Mononuclear cell (primary cell): ENCODE results near the gene IPO4. TPM values are rescaled to one million over a fixed set of nuclear protein-coding genes. Genes with fewer than 3 reads are reported as not detected.

ENCODE experiments used
- H3K27me3 ChIP-seq: 2 replicates; pipeline ENCODE4 v1.6.0; 2011; ENCODE audit warnings: low read length, control low read depth; ENCODE audit not compliant: insufficient read depth
- H3K4me1 ChIP-seq: 2 replicates; pipeline ENCODE4 v1.5.1; 2011; ENCODE audit warnings: mild to moderate bottlenecking, low read length, control low read depth; ENCODE audit not compliant: insufficient read depth
- H3K4me3 ChIP-seq: 2 replicates; pipeline ENCODE4 v1.5.1; 2011; ENCODE audit warnings: mild to moderate bottlenecking, low read length, moderate library complexity
- H3K9me3 ChIP-seq: 2 replicates; pipeline ENCODE4 v1.5.1; 2011; ENCODE audit warnings: low read depth, mild to moderate bottlenecking, control low read depth, low read length
- total RNA-seq: library from RNA; depleted of rRNA; stranded (reverse); fragments of >200 nt; gene quantifications from one replicate; pipeline ENCODE4 v1.2.3, GENCODE V29; 2012

The IPO4 gene, protein sequence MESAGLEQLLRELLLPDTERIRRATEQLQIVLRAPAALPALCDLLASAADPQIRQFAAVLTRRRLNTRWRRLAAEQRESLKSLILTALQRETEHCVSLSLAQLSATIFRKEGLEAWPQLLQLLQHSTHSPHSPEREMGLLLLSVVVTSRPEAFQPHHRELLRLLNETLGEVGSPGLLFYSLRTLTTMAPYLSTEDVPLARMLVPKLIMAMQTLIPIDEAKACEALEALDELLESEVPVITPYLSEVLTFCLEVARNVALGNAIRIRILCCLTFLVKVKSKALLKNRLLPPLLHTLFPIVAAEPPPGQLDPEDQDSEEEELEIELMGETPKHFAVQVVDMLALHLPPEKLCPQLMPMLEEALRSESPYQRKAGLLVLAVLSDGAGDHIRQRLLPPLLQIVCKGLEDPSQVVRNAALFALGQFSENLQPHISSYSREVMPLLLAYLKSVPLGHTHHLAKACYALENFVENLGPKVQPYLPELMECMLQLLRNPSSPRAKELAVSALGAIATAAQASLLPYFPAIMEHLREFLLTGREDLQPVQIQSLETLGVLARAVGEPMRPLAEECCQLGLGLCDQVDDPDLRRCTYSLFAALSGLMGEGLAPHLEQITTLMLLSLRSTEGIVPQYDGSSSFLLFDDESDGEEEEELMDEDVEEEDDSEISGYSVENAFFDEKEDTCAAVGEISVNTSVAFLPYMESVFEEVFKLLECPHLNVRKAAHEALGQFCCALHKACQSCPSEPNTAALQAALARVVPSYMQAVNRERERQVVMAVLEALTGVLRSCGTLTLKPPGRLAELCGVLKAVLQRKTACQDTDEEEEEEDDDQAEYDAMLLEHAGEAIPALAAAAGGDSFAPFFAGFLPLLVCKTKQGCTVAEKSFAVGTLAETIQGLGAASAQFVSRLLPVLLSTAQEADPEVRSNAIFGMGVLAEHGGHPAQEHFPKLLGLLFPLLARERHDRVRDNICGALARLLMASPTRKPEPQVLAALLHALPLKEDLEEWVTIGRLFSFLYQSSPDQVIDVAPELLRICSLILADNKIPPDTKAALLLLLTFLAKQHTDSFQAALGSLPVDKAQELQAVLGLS
- total RNA-seq: 13.3 TPM

DNA sequence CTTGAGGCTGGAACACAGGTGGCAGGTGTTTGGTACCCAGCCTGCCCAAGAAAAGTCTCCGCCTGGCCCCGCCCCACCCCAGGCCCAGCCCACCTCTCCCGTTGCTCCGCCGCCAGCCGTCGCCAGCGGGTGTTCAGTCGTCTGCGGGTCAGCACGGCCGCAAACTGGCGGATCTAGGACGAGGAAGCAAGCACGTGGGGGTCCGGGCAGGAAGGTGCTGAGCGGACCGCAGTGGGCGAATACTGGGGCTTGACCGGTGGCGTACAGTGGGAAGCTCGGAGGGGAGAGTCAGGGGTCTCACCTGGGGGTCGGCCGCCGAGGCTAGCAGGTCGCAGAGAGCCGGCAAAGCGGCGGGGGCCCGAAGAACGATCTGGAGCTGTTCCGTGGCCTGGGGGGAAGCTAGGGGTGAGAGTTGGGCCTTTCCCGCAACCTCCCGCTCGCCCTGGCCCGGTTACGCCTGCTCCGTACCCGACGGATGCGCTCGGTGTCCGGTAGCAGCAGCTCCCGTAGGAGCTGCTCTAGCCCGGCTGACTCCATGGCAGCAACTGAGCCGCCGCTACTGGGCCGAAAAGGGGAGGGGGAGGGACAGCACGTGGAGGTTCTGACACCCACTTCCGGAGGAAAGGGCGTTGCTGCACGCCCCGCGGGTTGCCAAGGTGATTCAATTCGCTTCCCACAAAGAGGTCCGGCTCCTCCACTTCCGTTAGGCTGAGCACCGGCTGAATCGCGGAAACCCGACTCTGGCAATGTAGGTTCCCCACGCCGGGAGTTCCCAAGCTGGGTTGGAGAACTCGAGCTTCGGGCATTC is at the start of gene IPO4:
Gene IPO4, minus strand, starts transcription at position 566 of the 808 bp plus-strand sequence. Its CDS starts 29 bp downstream, at position 537.
- H3K9me3 ChIP-seq: no peaks in the 10 kb centered on the region
- no peaks in the 10 kb centered on the region for H3K27me3 ChIP-seq
- peak within 1 kb of the TSS; percentile 57 for H3K4me3 ChIP-seq
- H3K4me1 ChIP-seq: peaks cover 27% of the 10 kb centered on the region

DNA sequence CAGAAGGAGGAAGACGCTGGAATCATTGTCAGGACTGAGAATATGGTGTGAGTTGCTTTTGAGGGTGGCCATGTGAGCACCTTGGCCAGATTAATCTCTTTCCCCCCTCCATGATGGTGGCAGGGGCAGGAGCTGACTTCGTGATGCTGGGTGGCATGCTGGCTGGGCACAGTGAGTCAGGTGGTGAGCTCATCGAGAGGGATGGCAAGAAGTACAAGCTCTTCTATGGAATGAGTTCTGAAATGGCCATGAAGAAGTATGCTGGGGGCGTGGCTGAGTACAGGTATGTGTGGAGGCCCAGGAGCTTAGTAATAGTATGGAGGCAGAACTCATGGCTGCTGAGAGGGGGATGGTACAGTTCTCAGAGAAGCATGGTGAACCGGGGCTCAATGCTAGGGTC is 49.5 kb upstream of the IPO4 start:
- Histone ChIP-seq H3K27me3 (no peaks in the 10 kb centered on the region), H3K4me3 (no peak overlapping the region), H3K9me3 (no peaks in the 10 kb centered on the region), H3K4me1 (peaks cover 70% of the 10 kb centered on the region)

GRCh38 chr14:24237463-24237955 is 48.9 kb upstream of the IPO4 start:
- H3K9me3 ChIP-seq: no peaks in the 10 kb centered on the region
- no peak overlapping the region for H3K4me3 ChIP-seq
- peaks cover 70% of the 10 kb centered on the region for H3K4me1 ChIP-seq
- H3K27me3 ChIP-seq: no peaks in the 10 kb centered on the region

- H3K4me3 ChIP-seq: no peak overlapping the region
- H3K4me1 ChIP-seq: peaks cover 69% of the 10 kb centered on the region
- H3K27me3 ChIP-seq: no peaks in the 10 kb centered on the region
- no peaks in the 10 kb centered on the region for H3K9me3 ChIP-seq
Measured at GRCh38 chr14:24236689-24237462, 48.3 kb upstream of the IPO4 start.

DNA sequence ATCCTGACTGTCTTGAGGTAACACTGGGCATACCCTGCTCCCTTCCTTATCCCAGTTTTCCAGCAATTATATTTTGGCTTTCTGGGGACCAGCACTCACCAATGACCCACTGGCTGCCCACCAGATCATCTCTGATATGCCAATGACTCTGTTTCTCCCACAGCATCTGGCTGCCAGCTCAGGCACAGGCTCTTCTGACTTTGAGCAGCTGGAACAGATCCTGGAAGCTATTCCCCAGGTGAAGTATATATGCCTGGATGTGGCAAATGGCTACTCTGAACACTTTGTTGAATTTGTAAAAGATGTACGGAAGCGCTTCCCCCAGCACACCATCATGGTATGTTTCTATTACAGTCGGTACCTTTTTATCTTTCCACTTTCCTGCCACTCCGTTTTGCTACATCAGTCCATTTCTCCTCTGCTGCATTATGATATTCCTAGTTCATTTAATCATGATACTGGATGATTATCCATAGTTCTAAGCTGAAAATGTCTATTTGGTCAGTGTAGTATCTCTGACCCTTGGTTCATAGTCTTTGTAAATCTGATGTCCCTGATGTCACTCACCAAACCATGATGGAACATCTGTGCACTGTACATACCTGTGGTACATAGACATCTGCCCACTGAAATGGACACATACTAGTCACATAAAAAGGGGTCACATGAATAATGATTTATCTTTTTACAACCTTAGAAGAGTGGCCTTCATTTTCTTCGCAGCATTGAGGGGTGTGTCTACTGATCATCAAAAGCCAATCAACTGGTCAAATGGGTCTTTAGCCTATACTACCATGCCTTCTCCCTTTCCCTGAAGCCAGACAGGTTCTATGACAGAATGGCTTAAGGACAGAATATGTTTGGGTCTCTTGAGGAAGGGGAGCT is 47.4 kb upstream of the IPO4 start:
- Histone ChIP-seq H3K4me3 (no peak overlapping the region), H3K9me3 (no peaks in the 10 kb centered on the region), H3K4me1 (peaks cover 69% of the 10 kb centered on the region), H3K27me3 (no peaks in the 10 kb centered on the region)

DNA sequence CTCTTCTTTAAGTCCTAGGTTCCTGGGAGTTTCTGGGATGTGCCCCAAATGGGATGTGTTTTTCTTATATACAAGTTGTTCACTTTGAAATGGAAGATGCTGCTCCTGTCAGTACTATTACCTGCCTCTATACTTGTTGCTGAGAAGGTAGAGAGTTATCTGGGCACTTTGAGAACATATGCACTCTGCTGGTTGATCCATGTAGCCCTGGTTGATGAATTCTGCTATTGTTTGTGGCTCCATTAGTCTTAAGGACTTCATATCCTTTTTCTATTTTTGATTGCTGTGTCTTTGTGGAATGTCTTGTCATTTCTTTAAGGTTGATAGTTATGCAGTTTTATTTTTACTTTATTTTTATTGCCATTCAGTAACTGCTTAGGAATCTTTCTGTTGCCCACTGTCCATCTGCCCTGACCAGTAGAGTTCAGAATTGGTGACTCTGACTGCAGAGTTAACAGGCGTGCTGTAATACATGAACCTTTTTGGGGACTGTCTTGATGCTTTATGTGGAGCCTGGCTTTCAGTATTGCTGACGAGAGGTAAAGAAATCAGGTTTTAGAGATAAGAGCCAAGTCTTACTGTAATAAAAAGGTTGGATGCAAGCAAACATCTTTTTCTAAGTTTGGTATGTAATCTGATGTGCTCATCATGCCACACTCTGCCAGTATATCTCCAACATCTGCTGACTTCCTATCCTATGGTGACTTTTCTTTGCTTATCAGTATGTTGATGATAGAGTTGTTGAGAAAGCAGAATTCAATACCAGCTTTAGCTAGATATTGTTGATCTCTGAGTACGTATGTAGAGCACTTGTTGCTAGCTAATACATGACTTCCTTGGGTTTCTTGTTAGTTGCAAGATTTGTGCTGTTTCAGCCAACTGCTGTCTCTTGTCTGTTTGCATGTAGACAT is 45.7 kb upstream of the IPO4 start:
- H3K27me3 ChIP-seq: no peaks in the 10 kb centered on the region
- H3K4me1 ChIP-seq: peaks cover 58% of the 10 kb centered on the region
- no peak overlapping the region for H3K4me3 ChIP-seq
- H3K9me3 ChIP-seq: no peaks in the 10 kb centered on the region

DNA sequence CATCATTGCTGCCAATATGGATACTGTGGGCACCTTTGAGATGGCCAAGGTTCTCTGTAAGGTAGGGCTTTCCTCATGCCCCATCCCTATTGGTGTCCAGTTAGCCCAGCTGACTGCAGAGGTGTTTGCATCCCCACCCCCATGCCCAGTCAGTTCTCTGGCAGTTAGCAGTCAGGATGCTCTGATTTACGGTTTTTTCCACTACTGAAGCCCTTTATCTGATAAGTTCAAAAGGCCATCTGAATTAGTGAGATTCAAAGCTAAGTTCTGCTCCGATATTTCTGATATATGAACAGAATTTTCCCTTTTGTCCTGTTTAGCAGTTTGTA is 44.9 kb upstream of the IPO4 start:
- H3K4me1 ChIP-seq: peaks cover 49% of the 10 kb centered on the region
- peak overlapping the region; percentile 67 for H3K4me3 ChIP-seq
- no peaks in the 10 kb centered on the region for H3K9me3 ChIP-seq
- no peaks in the 10 kb centered on the region for H3K27me3 ChIP-seq

- H3K4me3 ChIP-seq: peak within 1 kb of the TSS; percentile 67
- no peaks in the 10 kb centered on the region for H3K27me3 ChIP-seq
- peaks cover 46% of the 10 kb centered on the region for H3K4me1 ChIP-seq
- no peaks in the 10 kb centered on the region for H3K9me3 ChIP-seq
Measured at GRCh38 chr14:24232645-24233537, 44.3 kb upstream of the IPO4 start, which contains the start of gene GMPR2. TSS of gene GMPR2 (plus strand) at chr14:24232929. CDS start at chr14:24233254, 325 bp downstream.

- H3K9me3 ChIP-seq: no peaks in the 10 kb centered on the region
- peaks cover 42% of the 10 kb centered on the region for H3K4me1 ChIP-seq
- H3K27me3 ChIP-seq: no peaks in the 10 kb centered on the region
- peak within 1 kb of the TSS; percentile 67 for H3K4me3 ChIP-seq
Measured at GRCh38 chr14:24232121-24232644, 43.6 kb upstream of the IPO4 start, which contains the start of gene NEDD8. TSS of gene NEDD8 (minus strand) at chr14:24232367. CDS start at chr14:24232267, 100 bp downstream.

DNA sequence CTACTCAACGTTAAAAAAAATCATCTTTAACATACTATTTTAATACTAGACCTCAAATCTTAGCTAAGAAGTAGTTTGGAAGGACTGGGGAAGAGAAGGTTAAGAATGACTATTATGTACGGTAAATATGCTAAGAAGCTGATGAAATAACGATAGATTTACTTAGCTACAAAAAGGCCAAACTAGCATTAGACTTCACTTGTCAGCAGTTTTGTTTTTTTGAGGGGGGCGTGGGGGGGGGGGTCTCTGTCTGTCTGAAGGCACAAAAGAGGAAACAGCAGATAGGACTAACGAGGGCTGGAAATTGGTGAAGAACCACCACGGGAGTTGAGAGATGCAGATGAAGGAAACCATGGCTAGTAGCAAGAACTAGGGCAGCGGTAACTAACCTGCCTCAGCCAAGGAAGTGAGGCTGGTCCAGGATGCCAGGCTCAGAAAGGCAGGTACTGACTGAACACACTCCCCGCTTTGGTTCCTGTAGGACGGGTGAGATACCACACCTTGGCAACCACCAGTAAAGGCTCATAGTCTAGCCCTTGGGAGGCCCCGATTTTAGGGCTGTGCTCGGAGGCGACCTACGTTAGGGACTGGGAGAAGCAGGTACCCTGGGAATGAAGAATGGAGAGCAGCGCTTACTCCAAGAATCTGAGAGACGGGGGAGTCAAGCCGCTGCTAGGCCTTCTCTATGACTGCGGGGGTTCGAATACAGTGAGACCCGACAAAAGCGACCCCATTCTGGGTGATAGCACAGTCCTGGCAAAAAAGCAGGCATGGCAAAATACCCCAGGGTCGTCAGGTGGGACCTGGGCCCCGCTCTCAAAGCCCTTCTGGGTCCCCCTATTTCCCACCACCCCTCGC is 42.9 kb upstream of the IPO4 start:
- Histone ChIP-seq H3K4me3 (peak overlapping the region; percentile 67), H3K4me1 (peaks cover 42% of the 10 kb centered on the region), H3K27me3 (no peaks in the 10 kb centered on the region), H3K9me3 (no peaks in the 10 kb centered on the region)
